ENCODE data around the gene DENND4A.
A peak's percentile ranks its signal among the peaks of the same experiment; 100 is the strongest.
"Not testable (repeated sequence)": the region's sequence is repeated elsewhere in the genome, so short reads cannot be mapped to it uniquely, and the experiment has no call there.

Gene DENND4A

DNA sequence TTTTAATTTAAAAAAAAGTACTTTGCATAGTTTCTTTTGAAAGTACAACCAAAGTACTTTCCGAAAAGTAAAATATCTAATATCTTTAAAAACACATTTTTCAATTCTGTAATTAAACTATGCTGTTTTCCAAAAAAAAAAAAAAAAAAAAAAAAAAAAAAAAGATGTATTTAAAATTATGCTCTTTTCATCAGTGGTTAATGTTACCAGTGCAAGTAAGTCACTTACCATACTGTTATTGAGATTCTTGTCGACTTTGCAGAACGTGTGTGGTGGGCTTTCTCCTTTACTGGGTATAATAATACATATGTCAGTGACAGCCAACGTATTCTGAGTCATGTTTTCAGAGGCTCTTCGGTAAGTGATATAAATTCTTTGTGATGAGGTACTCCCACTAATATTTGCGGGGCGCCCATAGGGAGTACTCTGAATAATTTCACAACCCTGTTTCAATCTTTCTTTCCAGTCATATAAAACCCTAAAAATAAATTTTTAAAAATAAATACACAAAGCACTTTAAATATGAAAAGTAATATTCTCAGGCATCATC is 39.9 kb downstream of the DENND4A start:
- no peak for DNase-seq

DNA sequence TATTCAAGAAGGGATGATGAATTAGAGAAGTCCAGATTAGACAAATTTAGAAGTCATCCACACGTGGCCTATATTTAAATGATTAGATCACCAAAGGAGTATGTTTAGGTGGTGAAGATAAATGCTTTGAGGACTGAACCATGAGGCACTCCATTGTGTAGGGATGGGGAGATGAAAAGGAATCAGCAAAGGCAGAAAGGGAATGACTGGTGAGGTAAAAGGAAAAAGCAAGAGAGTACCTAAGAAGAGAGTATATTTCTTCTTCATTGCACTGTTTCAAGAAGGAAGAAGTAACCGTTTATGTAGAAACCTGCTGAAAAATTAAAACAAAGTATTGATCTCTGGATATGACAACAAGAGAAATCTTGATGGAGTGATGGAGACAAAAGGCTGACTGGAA is 40.7 kb downstream of the DENND4A start:
- DNase-seq: no peak

DNA sequence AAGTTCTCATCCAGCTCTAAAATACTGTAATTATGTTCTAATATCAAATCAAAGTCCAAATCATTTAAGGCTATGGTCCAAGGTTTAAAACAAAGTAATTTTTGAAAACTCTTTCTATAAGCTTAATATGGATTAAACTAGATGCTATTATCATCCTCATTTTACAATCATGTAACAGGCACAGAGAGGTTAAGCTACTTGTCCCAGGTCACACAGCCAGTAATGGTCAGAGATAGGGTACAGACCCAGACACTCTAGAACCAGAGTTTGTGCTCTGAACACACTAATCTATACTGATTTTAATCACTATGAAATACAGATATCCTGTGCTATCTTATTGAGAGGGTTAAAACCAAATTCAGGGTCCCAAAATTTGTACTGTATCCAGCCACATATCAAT is 44.8 kb downstream of the DENND4A start:
- DNase-seq: no peak

DNA sequence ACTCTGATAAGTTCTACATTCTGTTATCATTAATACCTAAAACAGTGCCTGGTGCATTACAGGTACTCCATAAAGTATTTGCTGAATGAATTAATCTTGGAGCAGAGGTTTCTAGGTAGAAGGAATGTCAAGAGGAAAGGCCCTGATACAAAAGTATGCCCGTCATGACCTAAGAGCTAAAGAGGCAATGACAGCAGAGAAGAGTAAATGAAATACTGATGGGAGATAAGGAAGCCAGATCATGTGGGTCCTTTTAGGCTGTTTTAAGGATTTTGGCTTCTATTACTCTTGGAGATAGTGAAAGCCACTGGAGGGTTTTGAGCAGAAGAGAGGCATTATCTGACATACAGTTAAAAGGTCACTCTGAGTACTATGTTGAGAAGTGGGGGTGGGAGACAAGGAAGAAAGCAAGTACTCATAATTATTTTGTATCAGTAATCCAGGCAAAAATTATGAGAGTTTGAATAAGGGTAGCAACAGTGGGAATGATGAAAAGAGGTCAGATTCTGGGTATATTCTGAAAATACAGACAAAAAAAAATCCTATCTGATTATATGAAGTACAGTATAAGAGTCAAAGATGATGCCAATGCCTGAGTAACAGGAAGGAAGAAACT is 48.3 kb downstream of the DENND4A start:
- DNase-seq: no peak

DNA sequence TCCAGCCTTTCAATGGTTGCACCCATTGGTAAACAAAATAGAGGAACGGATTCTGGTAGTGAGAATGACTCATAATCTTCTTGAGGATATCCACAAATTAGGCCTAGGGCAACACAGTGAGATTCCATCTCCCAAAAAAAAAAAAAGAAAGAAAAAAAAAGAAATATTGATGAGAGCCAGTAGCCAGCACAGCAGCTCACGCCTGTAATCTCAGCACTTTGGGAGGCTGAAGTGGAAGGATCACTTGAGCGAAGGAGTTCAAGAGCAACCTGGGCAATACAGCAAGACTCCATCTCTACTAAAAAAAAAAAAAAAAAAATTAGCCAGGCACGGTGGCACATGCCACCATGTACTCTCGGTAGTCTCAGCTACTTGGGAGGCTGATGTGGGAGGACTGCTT is 51.9 kb downstream of the DENND4A start:
- DNase-seq: no peak

DNA sequence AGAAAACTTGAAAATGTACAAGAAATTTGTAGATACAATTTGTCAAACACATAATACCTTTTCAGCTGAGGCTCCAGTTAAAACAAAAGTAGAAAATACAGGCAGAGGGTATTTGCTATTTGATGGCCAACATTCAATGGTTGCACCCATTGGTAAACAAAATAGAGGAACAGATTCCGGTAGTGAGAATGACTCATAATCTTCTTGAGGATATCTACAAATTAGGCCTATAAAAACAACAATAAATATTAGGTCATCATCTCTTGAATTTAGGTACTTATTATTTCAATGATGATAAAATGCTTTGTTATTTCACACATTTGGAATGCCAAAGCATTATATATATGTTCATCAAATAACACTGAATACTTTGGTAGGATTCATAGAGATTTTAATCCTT is 53.4 kb downstream of the DENND4A start:
- DNase-seq: no peak

DNA sequence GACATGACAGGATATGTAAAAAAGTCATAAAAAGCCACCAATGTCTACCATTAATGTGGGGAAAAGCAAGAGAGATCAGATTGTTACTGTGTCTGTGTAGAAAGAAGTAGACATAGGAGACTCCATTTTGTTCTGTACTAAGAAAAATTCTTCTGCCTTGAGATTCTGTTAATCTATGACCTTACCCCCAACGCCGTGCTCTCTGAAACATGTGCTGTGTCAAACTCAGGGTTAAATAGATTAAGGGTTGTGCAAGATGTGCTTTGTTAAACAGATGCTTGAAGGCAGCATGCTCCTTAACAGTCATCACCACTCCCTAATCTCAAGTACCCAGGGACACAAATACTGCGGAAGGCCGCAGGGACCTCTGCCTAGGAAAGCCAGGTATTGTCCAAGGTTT is 58.5 kb downstream of the DENND4A start:
- DNase-seq: not testable (repeated sequence)

DNA sequence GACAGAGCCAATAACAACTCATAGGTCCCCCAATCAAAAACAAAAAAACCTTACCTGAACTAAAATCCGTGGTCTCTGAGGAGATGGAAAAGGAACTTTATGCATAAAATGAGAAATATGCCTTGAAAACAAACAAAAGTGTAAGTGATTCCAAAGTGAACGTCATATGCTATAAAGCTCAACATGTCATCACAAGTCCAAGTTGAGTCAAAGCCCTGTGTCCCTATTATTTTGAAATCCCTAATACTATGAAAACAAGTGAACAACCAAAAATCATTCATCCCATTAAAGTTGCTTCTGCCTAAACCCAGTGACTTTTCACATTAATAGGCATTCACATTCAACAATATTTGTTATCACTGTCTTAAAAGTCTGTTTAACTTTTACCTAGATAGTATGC is 59.4 kb downstream of the DENND4A start:
- DNase-seq: no peak

DNA sequence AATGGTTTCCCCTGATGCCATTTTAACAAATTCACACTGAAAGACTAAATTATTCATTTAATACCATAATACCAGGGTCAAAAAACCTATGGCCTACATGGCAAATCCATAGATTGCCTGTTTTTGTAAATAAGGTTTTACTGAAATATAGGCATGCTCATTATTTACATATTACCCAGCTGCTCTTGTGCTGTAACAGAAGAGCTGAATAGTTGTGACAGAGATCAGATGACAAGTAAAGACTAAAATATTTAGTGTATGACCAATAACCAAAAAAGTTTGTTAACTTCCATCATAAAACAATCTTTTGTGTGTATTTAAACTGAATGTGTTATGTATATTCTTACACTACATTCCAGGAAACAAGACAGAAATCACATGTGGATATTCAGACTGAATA is 60.2 kb downstream of the DENND4A start:
- DNase-seq: no peak

DNA sequence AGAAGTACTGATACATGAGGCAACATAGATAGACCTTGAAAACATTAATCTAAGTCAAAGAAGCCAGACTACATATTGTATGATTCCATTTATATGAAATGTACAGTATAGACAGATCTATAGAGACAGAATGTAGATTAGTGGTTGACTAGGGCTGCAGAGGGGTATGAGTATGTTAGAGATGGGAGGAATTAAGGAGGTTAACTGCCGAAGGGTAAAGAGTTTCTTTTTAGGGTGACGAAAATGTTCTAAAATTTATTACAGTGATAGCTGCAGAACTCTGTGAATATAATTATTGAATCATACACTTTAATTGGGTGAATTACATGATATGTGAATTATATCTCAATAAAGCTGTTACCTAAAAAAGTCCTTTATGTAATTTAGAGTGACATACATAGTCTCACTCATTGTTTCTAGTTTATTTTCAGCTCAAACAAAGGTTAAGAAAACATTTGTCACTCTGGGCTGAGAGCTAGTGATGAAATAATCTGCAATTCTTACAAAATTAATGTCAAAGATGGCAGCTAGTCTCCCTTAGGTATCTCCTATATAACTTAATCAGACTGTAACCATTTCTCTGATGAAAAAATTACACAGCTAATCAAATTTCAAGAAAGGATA is 61.4 kb downstream of the DENND4A start:
- no peak for DNase-seq

DNA sequence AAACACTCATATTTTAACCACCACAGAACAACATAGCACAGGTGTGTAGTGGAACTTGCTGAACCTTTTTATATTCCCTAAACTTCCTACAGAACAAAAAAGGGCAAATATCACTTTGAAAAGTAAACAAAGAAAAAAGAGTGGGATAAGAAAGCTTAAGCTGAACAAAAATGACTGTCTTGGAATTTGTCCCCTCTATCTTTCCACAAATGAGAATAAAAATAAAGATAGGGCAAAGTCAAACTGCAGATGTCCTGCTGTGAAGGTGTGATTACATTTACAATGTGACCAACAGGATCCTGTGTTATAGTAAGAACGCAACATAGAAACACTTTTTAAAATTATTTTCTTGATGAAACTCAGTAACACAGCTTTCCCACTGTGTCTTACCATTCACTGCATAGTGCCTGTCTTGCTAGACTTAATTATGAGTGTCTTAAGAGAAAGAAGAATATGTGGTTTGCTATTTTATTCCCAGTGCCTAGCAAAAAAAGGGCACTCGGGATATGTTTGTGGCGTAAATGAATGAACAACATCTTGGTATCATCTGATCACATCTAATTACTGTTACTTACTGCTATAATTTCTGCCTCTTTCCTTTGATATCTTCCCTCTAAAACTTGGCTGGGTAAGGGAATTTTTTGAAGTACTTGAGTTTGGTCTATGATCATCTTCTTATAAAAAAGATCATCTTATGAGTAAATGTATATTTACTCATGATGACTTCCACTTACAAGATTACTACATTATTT is 67.5 kb downstream of the DENND4A start:
- DNase-seq: no peak

DNA sequence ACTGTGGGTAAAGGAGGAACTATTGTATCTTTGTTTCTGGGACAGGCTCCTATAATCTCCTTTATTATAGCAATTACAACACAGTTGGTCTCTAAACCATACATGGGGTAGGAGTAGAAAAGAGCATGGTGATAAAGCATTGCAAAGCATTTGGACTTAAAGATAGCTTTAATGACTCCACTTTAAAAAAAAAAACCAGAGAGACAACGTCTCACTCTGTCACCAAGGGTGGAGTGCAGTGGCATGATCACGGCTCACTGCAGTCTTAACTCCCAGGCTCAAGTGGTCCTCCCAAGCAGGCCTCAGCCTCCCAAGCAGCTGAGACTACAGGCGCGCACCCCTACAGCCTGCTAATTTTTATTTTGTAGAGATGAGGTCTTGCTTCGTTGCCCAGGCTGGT is 68.2 kb downstream of the DENND4A start:
- DNase-seq: no peak

DNA sequence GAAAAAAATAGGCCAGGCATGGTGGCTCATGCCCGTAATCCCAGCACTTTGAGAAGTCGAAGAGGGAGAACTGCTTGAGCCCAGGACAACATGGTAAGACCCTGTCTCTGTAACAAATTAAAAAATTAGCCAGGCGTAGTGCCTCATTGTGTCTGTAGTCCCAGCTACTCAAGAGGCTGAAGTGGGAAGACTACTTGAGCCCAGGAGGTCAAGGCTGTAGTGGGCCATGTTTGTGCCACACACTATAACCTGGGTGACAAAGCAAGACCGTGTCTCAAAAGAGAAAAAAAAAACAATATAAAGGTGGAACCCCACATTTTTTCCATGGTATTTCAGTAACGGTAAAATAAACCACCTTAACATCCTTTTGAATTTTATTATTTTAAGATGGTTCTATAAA is 69.9 kb downstream of the DENND4A start:
- no peak for DNase-seq

DNA sequence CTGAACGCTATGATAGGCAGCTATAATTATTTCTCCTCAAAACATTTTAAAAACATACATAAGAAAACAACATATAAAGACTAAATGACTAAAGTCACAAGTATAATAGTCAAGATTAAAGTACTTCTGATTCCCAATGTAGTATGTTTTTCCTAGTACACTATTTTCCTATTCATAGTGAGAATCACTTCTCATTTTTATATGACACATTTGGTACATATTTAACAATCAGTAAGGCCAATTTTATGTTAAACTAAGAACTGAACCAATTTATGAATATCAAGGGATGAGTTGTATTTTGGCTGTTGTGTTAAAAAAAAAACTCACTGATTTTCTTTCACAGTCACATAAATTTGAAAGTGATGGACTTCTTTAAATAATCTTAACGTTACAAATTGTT is 79.7 kb downstream of the DENND4A start:
- DNase-seq: no peak

DNA sequence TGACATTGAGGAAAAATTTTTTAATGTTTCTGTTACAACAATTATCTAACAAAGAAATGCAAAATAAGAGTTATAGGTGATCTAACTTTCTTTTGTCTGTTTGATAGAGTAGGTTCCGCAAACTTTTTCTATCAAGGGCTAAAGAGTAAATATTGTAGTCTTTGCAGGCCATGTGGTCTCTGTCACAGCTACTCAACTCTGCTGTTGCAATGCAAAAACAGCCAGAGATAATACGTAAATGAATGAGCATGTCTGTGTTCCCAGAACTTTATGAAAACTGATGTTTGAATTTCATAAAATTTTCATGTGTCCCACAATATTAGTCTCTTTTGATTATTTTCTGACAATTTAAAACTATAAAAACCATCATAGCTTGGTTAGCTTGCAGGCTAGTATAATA is 97.0 kb downstream of the DENND4A start:
- DNase-seq: no peak

DNA sequence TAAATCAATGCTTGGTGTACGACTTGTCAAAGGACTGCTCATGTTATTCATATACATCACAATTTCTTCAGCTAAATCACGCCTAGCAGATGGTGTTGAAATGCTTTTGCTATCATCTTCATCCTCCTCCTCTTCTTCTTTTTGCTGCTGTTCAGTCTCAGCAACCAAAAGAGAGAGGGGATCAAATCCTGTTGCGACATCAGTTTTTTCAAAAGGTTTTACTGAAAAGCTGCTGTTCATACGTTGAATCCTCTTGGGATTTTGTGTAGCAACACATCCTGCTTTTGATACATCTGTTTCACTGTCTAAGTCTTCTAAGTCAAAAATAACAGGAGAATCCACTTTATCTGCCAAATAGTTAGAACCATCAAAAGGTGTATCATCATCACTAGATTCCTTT is 101.3 kb downstream of the DENND4A start:
- DNase-seq: no peak

DNA sequence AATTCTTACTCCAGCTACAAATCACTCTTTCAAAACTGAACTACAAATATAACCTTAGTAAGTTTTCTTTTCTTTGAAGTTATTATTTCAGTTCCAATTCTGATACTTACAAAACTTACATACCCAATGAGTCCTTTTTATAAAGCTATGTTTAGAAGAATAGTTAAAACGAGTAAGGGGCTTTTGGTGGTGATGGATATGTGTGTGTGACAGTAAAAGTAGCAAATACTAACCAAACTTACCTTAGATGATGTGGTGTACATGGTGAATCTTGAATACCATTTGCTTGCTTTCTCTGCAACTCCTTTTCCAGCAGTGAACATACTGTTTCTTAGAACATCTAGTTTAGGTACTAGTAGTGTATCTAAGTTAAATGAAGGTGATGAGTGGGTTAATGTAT is 101.9 kb downstream of the DENND4A start:
- DNase-seq: no peak

DNA sequence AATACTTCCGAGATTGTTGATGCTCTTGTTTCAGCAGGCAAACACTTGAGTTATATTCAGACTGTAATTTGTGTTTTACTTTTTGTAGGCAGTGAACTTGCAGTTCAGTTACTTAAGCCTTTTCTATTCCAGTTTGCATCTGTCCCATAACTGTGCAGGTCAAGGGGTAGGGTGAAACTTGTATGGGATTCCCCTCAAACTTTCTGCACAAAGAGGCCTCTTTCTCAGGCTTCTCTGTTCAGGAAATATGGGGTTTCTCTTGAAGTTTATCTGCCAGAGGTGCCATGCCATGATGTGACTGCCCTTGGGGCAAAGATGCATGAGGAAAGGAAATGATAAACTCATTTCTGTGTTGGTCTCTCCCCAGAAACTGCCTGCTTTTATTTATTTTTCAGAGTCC is 103.6 kb downstream of the DENND4A start:
- DNase-seq: no peak

DNA sequence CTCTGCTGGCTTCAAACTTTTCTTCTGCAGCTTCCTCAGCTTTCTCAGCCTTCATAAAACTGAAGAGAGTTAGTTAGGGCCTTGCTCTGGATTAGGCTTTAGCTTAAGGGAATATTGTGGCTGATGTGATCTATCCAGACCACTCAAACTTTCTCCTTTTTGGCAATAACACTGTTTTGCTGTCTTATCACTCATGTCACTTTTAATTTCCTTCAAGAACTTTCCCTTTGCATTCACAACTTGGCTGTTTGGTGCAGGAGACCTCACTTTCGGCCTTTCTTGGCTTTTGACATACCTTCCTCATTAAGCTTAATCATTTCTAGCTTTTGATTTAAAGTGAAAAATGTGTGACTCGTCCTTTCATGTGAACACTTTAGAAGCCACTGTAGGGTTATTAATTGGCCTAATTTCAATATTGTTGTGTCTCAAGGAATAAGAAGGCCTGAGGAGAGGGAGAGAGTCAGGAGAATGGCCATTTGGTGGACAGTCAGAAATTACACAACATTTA is 109.6 kb downstream of the DENND4A start:
- no peak for DNase-seq

DNA sequence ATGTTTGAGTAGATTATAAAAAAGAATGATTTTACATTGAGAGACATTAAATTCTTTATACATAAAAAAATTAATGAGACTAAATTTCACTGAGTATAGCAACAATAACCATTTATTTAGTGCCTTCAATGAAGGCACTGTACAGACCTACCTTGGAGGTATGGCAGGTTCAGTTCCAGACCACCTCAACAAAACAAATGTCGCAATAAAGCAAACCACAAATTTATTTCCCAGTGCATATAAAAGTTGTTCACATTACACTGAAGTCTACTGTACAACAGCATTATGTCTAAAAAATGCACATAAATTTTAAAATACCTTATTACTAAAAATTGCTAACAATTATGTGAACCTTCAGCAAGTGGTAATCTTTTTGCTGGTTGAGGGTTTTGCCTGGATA is 111.5 kb downstream of the DENND4A start:
- no peak for DNase-seq

DNA sequence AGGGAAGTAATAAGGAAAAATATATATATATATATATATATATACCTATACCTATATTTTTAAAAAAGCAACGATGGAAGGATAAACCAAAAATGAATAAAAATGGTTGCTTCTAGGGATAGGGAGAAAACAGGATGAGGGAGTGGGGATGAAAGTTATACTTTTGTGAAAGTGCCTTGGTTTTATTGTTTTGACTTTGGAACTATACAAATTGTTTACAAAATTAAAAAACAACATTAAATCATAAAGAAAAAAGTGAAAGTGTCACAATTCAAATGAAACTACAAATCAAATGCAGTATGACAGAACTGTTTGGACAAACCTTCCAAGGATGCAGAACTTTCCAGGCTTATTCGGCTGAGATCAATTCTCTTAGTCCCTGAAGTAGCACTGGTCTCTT is 116.0 kb downstream of the DENND4A start:
- no peak for DNase-seq

DNA sequence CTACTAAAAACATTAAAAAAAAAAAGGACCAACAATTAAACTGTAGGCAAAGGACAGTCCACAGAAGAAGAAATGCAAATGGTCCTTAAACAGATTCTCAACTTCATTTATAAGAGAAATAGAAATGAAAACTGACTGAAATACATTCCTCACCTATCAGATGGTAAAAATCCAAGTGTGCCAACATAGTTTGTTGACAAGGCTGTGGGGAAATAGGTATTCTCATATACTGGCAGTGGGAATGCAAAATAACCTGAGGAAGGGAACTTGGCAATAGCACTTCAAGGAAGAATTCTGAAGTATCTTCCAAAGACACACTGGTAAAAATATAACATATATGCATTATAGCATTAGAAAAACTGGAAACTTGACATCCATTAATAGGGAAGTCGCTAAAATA is 116.5 kb downstream of the DENND4A start:
- no peak for DNase-seq

DNA sequence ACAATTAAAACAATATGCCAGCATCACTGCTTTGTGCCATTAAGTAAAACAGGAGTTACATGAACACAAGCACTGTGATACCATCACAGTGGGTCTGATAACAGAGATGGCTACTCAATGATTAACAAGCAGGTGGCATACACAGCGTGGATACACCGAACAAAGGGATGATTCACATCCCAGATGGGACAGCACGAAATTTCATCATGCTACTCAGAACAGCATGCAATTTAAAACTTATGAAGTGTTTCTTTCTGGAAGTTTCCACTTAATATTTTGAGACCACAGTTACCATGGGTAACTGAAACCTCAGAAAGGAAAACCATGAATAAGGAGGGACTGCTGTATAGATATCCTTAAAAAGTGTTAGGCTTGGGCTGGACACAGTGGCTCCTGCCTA is 125.8 kb downstream of the DENND4A start:
- DNase-seq: peak in 1 of 2 experiments; percentile 21

DNA sequence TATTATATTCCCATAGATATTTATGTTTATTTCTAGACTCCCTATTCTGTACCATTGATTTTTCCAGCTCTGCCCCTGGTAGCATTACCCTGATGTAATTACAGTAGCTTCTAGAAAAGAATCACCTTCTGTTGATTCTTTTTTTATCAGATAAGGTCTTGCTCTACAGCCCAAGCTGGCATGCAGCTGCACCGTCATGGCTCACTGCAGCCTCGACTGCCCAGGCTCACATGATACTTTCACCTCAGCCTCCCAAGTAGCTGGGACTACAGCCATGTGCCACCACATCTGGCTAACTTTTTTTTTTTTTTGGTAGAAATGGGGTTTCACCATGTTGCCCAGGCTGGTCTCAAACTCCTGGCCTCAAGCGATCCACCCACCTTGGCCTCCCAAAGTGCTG is 128.6 kb downstream of the DENND4A start:
- no peak for DNase-seq
